ENCODE data around the gene CPPED1. TPM values are rescaled to one million over a fixed set of nuclear protein-coding genes. Genes with fewer than 3 reads are reported as not detected.

The CPPED1 gene
- 122 TPM for total RNA-seq (2013)
- polyA plus RNA-seq, result 100 to 1,000 TPM; 100 to 292 (median 259) TPM
- 137 and 177 TPM in 2 replicates for polyA minus RNA-seq
- total RNA-seq, result 12.6 to 220 (median 164) reads per million in 11 experiments

GRCh38 chr16:12803203-12804093, at the start of gene CPPED1:
TSS of gene CPPED1 (minus strand) at chr16:12803887. CDS start at chr16:12803776, 111 bp downstream.
- H3K4me1 ChIP-seq (ENCODE audit: control insufficient read depth in 1 of 2, insufficient read depth in 2 of 2, low read length in 2 of 2), result peaks cover 50 to 61% of the 10 kb centered on the region in 2 donors
- WGBS (ENCODE audit: insufficient coverage), result 3% methylated on average over 51 of the region's 56 CpGs
- peak within 1 kb of the TSS; percentile 88 to 97 (median 95) for H3K27ac Mint-ChIP-seq
- no peaks in the 10 kb centered on the region for H3K27me3 ChIP-seq (ENCODE audit: control insufficient read depth in 2 of 2, insufficient read depth in 2 of 2, low read length in 2 of 2)
- peaks cover 40% of the 10 kb centered on the region for H4K20me1 ChIP-seq (ENCODE audit: insufficient read depth, low read length)
- H3K9ac ChIP-seq (ENCODE audit: insufficient read depth, low read length, poor library complexity, severe bottlenecking), result peak within 1 kb of the TSS; percentile 83
- H3K9me3 Mint-ChIP-seq, result peaks cover 0 to 3% (median 0%) of the 10 kb centered on the region in 7 donors
- peak; percentile 86 to 90 (median 89) for DNase-seq
- no peaks in the 10 kb centered on the region for H3K36me3 ChIP-seq (replicated peaks in 1 of 2; ENCODE audit: control insufficient read depth in 1 of 2, insufficient read depth in 2 of 2, low read length in 2 of 2)
- peaks cover 3 to 28% of the 10 kb centered on the region in 2 donors for H3K36me3 Mint-ChIP-seq
- H3K4me3 ChIP-seq (replicated peaks in 1 of 3; ENCODE audit: low read depth in 2 of 3, low read length in 3 of 3), result peak within 1 kb of the TSS; percentile 65 to 98 (median 87)
- peak within 1 kb of the TSS; percentile 89 to 98 for H3K4me3 Mint-ChIP-seq
- H3K4me2 ChIP-seq (replicated peaks; ENCODE audit: extremely low read depth, low read length, poor library complexity, severe bottlenecking), result peak within 1 kb of the TSS; percentile 91
- H3K9me3 ChIP-seq (replicated peaks in 1 of 2; ENCODE audit: control insufficient read depth in 1 of 2, insufficient read depth in 1 of 2, low read length in 2 of 2), result no peaks in the 10 kb centered on the region
- peaks cover 55% of the 10 kb centered on the region for H3K79me2 ChIP-seq (ENCODE audit: insufficient read depth, low read length)
- peaks cover 0 to 2% (median 0%) of the 10 kb centered on the region in 3 donors for H3K27me3 Mint-ChIP-seq (ENCODE audit: low read depth in 3 of 3)
- intact Hi-C loops (cut with micrococcal nuclease), result no loop called here
- no peak for TF ChIP-seq CTCF (IDR thresholded peaks at IDR 0.05)
- peak within 1 kb of the TSS; percentile 86 for H2AFZ ChIP-seq (ENCODE audit: insufficient read depth, low read depth, low read length, poor library complexity, severe bottlenecking)
- H3K27ac ChIP-seq (ENCODE audit: low read depth in 1 of 2, low read length in 2 of 2), result peak within 1 kb of the TSS; percentile 83 to 91
- H3K4me1 Mint-ChIP-seq, result peaks cover 57% of the 10 kb centered on the region

GRCh38 chr16:12850186-12850585, 46.5 kb upstream of the CPPED1 start:
- Histone ChIP-seq H3K36me3 (replicated peaks in 1 of 2; ENCODE audit: control insufficient read depth in 1 of 2, insufficient read depth in 2 of 2, low read length in 2 of 2) (no peaks in the 10 kb centered on the region), H2AFZ (ENCODE audit: insufficient read depth, low read depth, low read length, poor library complexity, severe bottlenecking) (no peak overlapping the region), H3K79me2 (ENCODE audit: insufficient read depth, low read length) (no peaks in the 10 kb centered on the region), H3K9me3 (replicated peaks in 1 of 2; ENCODE audit: control insufficient read depth in 1 of 2, insufficient read depth in 1 of 2, low read length in 2 of 2) (no peaks in the 10 kb centered on the region), H3K27me3 (ENCODE audit: control insufficient read depth in 2 of 2, insufficient read depth in 2 of 2, low read length in 2 of 2) (no peaks in the 10 kb centered on the region), H3K4me2 (replicated peaks; ENCODE audit: extremely low read depth, low read length, poor library complexity, severe bottlenecking) (no peak overlapping the region), H3K4me3 (replicated peaks in 1 of 3; ENCODE audit: low read depth in 2 of 3, low read length in 3 of 3) (no peak overlapping the region), H4K20me1 (ENCODE audit: insufficient read depth, low read length) (no peaks in the 10 kb centered on the region), H3K9ac (ENCODE audit: insufficient read depth, low read length, poor library complexity, severe bottlenecking) (no peak overlapping the region), H3K27ac (ENCODE audit: low read depth in 1 of 2, low read length in 2 of 2) (no peak overlapping the region), H3K4me1 (ENCODE audit: control insufficient read depth in 1 of 2, insufficient read depth in 2 of 2, low read length in 2 of 2) (no peaks in the 10 kb centered on the region)
- no peaks in the 10 kb centered on the region for H3K36me3 Mint-ChIP-seq
- H3K4me1 Mint-ChIP-seq, result no peaks in the 10 kb centered on the region
- H3K9me3 Mint-ChIP-seq, result peaks cover 0 to 8% (median 4%) of the 10 kb centered on the region in 7 donors
- whole genome bisulfite sequencing (ENCODE audit: insufficient coverage), result no CpG with 5 or more reads among the region's 2 CpGs
- peaks cover 9 to 23% (median 11%) of the 10 kb centered on the region in 3 donors for H3K27me3 Mint-ChIP-seq (ENCODE audit: low read depth in 3 of 3)
- intact Hi-C loops (cut with micrococcal nuclease), result no loop called here
- DNase-seq, result no peak
- no peak overlapping the region for H3K4me3 Mint-ChIP-seq
- no peak overlapping the region for H3K27ac Mint-ChIP-seq
- TF ChIP-seq CTCF (IDR thresholded peaks at IDR 0.05), result no peak
